GM19463 (cell line): ENCODE measurements around the gene MAPRE2.

ENCODE experiments used
- ATAC-seq: cut with Tn5 transposase; IDR thresholded peaks from one replicate; pipeline ENCODE4 v1.9.1; 2021; ENCODE audit warnings: mild to moderate bottlenecking, moderate library complexity; ENCODE audit not compliant: unreplicated experiment

Gene MAPRE2

GRCh38 chr18:35061336-35061735, 20.1 kb downstream of the MAPRE2 start:
- no peak for ATAC-seq

DNA sequence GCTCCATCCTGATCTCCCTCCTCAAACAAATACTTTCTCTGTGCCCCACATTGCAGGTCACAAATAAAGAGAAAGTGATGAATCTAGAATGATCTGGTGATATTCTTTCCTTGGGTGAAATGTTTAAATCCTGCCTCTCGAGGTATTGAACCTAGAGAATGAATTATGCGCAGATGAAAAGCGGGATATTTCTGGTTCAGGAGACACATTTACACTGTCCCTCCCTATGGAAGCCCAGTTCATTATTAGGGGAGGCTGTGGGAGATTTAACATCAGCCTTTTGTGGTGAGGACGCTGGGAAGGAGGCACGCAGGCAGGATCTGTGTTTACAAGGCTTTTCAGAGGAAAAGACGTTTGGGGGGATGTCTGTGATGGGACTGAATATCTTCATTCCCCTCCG, 20.6 kb downstream of the MAPRE2 start:
- ATAC-seq, result no peak

GRCh38 chr18:35062408-35062807, 21.2 kb downstream of the MAPRE2 start:
- no peak for ATAC-seq

GRCh38 chr18:35063875-35064690, 22.9 kb downstream of the MAPRE2 start:
- no peak for ATAC-seq

- no peak for ATAC-seq
Measured at GRCh38 chr18:35067454-35067853, 26.2 kb downstream of the MAPRE2 start.

DNA sequence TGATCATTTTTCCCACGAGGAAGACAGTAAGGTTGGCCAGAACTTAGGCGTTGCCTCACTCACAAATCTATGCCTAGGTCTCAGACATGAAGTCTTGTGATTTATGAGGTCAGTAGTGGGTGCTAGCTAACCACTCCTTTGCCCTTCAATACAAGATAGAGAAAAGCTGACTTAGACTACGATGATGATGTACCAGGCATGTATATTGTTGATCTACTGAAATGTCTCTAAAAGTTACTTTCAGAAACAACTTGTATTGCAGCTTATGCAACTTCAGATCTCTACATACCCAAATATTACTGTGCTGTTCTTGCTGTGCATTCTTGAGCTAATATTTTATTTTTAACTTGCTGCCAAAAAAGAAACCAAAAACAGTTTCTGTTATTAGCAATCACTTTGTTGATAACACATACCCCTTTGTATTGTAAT, 30.6 kb downstream of the MAPRE2 start:
- ATAC-seq, result peak; percentile 74

DNA sequence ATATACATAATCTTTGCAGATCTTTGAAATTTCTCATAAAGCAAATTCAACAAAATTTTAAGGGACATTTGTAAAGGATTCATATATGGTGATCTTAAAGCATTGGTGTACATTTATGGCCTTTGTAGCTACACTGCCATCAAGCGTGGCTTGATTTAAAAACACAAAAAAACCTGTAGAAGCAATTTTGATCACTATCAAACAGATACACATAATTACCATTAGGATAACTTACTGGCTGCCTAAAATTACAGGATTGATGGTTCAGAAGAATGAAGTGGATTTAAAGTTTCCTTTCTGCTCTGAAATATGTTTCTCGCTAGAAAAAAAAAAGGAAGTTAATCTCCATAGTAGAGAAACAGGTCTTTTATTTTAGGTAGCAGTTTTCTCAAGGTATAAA, 31.4 kb downstream of the MAPRE2 start:
- ATAC-seq, result no peak

DNA sequence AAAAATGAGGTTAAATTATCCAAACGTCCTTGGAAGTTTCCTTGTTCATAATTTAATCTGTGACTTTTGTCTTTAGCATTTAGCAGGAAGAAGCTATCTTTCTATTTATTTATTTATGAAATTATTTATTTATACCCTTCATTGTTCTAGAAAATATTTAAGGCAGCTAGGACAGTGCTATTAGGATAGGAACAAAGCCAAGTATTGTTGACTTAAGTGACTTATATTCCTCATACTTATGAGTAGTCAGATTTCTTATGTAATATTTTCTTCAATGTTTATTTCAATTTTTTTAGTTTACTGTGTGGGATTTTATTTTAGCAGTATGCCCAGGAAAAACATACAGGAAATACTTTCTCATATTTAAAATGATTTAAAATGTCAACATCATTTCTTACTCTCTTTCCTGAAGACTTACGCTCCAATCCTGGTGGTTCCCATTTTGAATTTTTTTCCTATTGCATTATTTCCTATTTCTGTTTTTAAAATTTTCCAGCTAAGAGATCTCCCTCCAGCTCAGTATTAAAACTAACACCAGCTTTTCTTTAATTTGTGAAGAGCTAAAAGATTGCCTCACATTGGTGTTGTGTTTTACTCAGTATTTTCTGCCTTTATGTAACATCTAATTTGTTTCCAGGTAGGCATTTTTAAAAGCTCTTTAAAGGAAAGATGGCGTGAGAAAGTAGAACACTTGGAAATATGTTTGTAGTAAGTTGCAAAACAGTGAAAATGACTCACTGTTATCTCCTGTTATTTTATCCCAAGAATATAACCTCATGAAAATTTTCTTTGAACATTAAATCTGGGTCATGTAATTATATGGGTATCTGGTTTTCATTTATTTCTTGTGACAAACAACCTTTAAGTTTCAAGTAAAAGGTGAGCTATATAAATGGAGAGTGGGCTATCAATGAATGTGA, 32.2 kb downstream of the MAPRE2 start:
- ATAC-seq, result no peak

DNA sequence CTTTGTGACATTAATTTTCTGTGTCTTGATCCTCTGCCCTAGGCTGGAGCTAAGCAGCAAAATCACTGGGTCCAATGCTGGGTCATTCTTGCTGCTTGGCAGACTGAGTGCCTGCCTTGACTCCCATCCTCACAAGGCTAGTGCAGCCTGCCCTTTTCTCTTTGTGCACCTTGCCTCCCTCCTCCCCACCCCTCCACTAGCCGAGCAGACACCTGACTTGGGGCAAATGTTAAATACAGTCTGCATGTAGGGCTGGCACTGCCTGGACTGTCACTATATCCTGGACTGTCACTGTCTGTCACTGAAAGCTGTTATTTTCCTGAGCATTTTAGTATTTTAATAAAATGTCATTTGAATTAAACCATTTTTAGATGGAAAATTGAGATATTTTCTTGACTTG, 33.4 kb downstream of the MAPRE2 start:
- no peak for ATAC-seq

DNA sequence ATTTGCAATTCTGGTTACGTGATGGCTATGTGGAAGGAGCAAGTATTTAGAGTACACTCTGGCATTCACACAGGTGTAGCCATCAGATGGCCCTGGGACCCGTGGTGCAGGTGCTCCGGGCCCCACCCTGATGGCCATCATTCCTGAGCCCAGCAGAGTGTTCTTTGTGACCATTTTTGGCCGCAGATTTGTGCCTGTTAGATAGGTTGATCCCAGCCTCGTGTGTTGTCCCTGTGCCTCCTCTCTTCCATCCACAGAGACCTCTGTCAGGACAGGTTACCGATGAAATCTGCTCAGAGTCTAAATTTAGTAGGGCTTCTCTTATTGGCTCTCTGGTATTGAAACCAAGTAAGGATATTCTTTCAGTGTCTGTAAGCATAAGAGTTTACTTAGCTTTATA, 33.9 kb downstream of the MAPRE2 start:
- no peak for ATAC-seq

DNA sequence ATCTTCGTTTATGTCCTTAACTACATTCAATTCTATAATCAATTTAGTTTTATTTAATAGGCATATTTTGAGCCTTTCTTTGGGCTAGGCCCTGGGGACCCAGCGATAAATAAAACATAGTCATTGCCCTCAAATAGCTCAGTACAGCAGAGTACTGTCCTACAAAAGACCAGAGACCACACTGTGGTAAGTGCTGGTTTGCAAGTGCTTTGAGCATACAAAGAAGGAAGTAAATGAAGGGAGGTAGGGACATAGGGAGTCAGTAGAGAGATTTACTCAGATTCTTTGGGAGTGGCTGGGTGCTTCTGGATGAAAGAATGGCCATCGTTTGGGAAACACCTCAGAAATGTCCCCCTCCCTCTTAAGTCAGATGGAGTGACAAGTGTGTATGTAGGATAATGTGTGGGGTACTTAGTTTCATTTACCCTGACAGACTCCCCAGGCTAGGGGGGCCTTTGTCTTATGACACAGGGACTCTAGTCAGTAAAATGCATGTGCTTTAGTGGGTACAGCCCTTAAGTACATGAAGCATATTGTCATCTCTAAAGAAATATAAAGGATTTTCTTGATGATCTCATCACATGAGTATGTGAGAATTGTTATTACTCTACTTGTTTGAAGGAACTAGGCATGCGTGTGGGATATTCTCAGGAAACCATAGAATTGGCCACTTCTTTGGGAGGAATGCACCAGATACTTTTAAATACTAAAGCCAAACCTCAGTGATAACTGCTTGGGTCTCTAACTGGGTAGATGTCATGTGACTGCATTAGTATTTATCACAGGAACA, 35.1 kb downstream of the MAPRE2 start:
- no peak for ATAC-seq

DNA sequence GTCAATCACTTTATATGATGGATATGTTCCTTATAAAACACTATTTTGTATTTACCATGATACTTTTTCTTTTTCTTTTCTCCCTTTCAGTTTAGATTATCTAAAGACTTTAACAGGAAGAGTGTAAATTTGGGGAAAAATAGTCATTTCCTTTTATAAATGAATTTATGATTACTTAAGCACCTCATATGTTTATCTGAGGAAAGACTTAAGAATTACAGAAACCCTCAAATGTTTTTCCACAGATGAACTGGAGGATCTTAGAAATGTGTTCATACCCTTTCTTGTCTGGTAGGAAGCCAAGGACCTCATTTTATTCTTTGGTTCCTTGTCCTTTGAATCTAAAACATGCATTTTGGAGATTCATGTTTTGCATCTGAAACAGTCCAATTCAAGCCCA, 36.7 kb downstream of the MAPRE2 start:
- ATAC-seq, result no peak

GRCh38 chr18:35080058-35080457, 38.8 kb downstream of the MAPRE2 start:
- ATAC-seq, result no peak

- no peak for ATAC-seq
Measured at GRCh38 chr18:35083174-35083712, 42.0 kb downstream of the MAPRE2 start.

DNA sequence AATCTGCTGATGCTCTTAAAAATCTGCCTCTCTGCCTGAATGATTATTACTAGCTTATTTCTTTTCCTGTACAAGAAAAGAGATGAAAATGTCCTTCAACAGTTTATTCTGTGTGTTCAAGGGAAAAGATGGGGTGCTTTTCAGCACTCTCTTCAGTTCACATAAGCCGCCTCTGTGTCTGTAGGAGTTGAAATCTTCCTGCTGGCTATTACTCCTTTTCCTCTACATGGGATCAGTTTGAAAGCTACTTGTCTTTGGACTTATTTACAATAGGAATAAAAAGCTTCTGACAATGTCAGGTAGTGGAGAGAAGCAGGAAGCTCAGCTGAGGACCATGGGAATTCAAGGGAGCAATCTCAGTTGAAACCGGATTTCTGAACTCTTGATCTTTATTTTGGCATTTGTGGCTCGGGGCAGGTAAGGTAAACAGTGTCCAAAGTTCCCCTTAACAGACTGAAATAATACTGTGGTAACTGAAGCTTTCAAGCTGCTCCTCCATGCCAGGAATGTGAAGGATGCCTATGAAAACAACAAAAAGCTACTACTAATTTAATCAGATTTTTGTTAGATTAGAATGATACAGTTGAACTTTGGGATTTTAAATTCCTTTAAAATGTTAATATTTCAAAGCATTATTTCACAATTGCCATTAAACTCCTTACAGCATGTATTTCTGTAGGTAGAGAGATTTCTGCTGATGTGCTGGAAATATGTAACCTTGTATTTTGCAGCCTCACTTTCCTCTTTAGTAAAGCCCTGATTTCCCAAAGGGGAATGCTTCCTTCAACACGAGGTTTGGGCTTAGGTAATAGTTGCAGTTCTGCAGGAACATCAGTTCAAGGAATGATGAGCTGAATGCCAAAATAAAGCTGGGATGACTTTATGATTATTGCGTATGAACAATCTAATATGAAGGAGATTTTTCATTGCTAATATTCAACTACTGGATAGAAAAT, 43.6 kb downstream of the MAPRE2 start:
- no peak for ATAC-seq

- ATAC-seq, result no peak
Measured at GRCh38 chr18:35085450-35086380, 44.5 kb downstream of the MAPRE2 start.

GRCh38 chr18:35086704-35087103, 45.5 kb downstream of the MAPRE2 start:
- no peak for ATAC-seq

DNA sequence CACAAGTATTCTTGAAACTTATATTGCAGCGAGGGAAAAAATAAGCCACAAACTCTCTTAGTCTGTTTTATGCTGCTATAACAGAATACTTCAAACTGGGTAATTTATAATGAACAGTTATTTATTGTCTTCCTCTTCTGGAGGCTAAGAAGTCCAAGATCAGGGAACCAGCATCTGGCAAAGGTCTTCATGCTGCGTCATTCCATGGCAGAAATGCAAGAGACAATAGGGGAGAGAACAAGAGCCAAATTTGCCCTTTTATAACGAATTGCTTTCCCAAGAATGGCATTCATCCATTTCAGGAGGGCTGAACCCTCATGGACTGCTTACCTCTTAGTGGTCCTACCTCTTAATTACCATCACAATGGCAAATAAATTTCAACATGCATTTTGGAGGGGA, 46.5 kb downstream of the MAPRE2 start:
- ATAC-seq, result no peak

- ATAC-seq, result no peak
Measured at GRCh38 chr18:35088921-35089320, 47.7 kb downstream of the MAPRE2 start.
